ENCODE data around the gene ELL. TPM values are rescaled to one million over a fixed set of nuclear protein-coding genes. Genes with fewer than 3 reads are reported as not detected.
"Not testable (repeated sequence)": the region's sequence is repeated elsewhere in the genome, so short reads cannot be mapped to it uniquely, and the experiment has no call there.

ELL gene
- total and polyA plus RNA-seq, 2 donors: 6.8 to 14.3 TPM

GRCh38 chr19:18537431-18537830, 15.6 kb upstream of the ELL start:
- no peak for DNase-seq (ENCODE audit: low read depth in 6 of 9, low spot score in 9 of 9)
- no peaks in the 10 kb centered on the region for H3K27me3 ChIP-seq (ENCODE audit: control insufficient read depth in 2 of 2, insufficient read depth in 1 of 2, low read length in 1 of 2)
- 97% methylated on average over 17 of the region's 17 CpGs for WGBS
- peaks cover 60 to 73% of the 10 kb centered on the region in 2 donors for H3K36me3 ChIP-seq (ENCODE audit: control insufficient read depth in 2 of 2, insufficient read depth in 2 of 2, low read length in 1 of 2)
- peaks cover under 1 to 6% of the 10 kb centered on the region in 2 donors for H3K4me1 ChIP-seq (ENCODE audit: control insufficient read depth in 2 of 2, insufficient read depth in 2 of 2, low read length in 2 of 2)
- H3K4me3 ChIP-seq (ENCODE audit: low read length in 2 of 2): no peak overlapping the region
- no peak overlapping the region for H3K27ac ChIP-seq (ENCODE audit: low read depth in 1 of 2, low read length in 1 of 2)
- H3K9me3 ChIP-seq (ENCODE audit: control insufficient read depth in 2 of 2, insufficient read depth in 1 of 2, low read length in 1 of 2): no peaks in the 10 kb centered on the region

- WGBS: over 99% methylated on average over 10 of the region's 10 CpGs
- no peaks in the 10 kb centered on the region for H3K27me3 ChIP-seq (ENCODE audit: control insufficient read depth in 2 of 2, insufficient read depth in 1 of 2, low read length in 1 of 2)
Observed at GRCh38 chr19:18536475-18536874, 14.6 kb upstream of the ELL start.

GRCh38 chr19:18533058-18533457, 11.2 kb upstream of the ELL start:
- 98% methylated on average over 4 of the region's 4 CpGs for WGBS
- H3K36me3 ChIP-seq (ENCODE audit: control insufficient read depth in 2 of 2, insufficient read depth in 2 of 2, low read length in 1 of 2): peaks cover 42 to 59% of the 10 kb centered on the region in 2 donors

More at GRCh38 chr19:18536475-18536874, 14.6 kb upstream of the ELL start:
- H3K27ac ChIP-seq (ENCODE audit: low read depth in 1 of 2, low read length in 1 of 2): no peak overlapping the region
- DNase-seq (ENCODE audit: low read depth in 6 of 9, low spot score in 9 of 9): no peak
- H3K9me3 ChIP-seq (ENCODE audit: control insufficient read depth in 2 of 2, insufficient read depth in 1 of 2, low read length in 1 of 2): no peaks in the 10 kb centered on the region
- H3K36me3 ChIP-seq (ENCODE audit: control insufficient read depth in 2 of 2, insufficient read depth in 2 of 2, low read length in 1 of 2): peaks cover 62 to 79% of the 10 kb centered on the region in 2 donors
- no peaks in the 10 kb centered on the region for H3K4me1 ChIP-seq (ENCODE audit: control insufficient read depth in 2 of 2, insufficient read depth in 2 of 2, low read length in 2 of 2)
- no peak overlapping the region for H3K4me3 ChIP-seq (ENCODE audit: low read length in 2 of 2)

GRCh38 chr19:18532168-18532890, 10.5 kb upstream of the ELL start:
- 98% methylated on average over 22 of the region's 22 CpGs for WGBS
- peaks cover 35 to 51% of the 10 kb centered on the region in 2 donors for H3K36me3 ChIP-seq (ENCODE audit: control insufficient read depth in 2 of 2, insufficient read depth in 2 of 2, low read length in 1 of 2)
- no peak for DNase-seq (ENCODE audit: low read depth in 6 of 9, low spot score in 9 of 9)

More at GRCh38 chr19:18533058-18533457, 11.2 kb upstream of the ELL start:
- no peaks in the 10 kb centered on the region for H3K4me1 ChIP-seq (ENCODE audit: control insufficient read depth in 2 of 2, insufficient read depth in 2 of 2, low read length in 2 of 2)
- H3K27me3 ChIP-seq (ENCODE audit: control insufficient read depth in 2 of 2, insufficient read depth in 1 of 2, low read length in 1 of 2): no peaks in the 10 kb centered on the region
- H3K27ac ChIP-seq (ENCODE audit: low read depth in 1 of 2, low read length in 1 of 2): no peak overlapping the region
- DNase-seq (ENCODE audit: low read depth in 6 of 9, low spot score in 9 of 9): no peak
- no peaks in the 10 kb centered on the region for H3K9me3 ChIP-seq (ENCODE audit: control insufficient read depth in 2 of 2, insufficient read depth in 1 of 2, low read length in 1 of 2)
- H3K4me3 ChIP-seq (ENCODE audit: low read length in 2 of 2): no peak overlapping the region

GRCh38 chr19:18531485-18531884, 9.6 kb upstream of the ELL start:
- no peaks in the 10 kb centered on the region for H3K9me3 ChIP-seq (ENCODE audit: control insufficient read depth in 2 of 2, insufficient read depth in 1 of 2, low read length in 1 of 2)
- no peak overlapping the region for H3K27ac ChIP-seq (ENCODE audit: low read depth in 1 of 2, low read length in 1 of 2)
- H3K36me3 ChIP-seq (ENCODE audit: control insufficient read depth in 2 of 2, insufficient read depth in 2 of 2, low read length in 1 of 2): peaks cover 27 to 43% of the 10 kb centered on the region in 2 donors
- 99% methylated on average over 9 of the region's 9 CpGs for WGBS
- H3K4me1 ChIP-seq (ENCODE audit: control insufficient read depth in 2 of 2, insufficient read depth in 2 of 2, low read length in 2 of 2): no peaks in the 10 kb centered on the region
- DNase-seq (ENCODE audit: low read depth in 6 of 9, low spot score in 9 of 9): no peak
- no peaks in the 10 kb centered on the region for H3K27me3 ChIP-seq (ENCODE audit: control insufficient read depth in 2 of 2, insufficient read depth in 1 of 2, low read length in 1 of 2)
- H3K4me3 ChIP-seq (ENCODE audit: low read length in 2 of 2): no peak overlapping the region

More at GRCh38 chr19:18532168-18532890, 10.5 kb upstream of the ELL start:
- H3K27ac ChIP-seq (ENCODE audit: low read depth in 1 of 2, low read length in 1 of 2): no peak overlapping the region
- H3K27me3 ChIP-seq (ENCODE audit: control insufficient read depth in 2 of 2, insufficient read depth in 1 of 2, low read length in 1 of 2): no peaks in the 10 kb centered on the region
- H3K9me3 ChIP-seq (ENCODE audit: control insufficient read depth in 2 of 2, insufficient read depth in 1 of 2, low read length in 1 of 2): no peaks in the 10 kb centered on the region
- no peaks in the 10 kb centered on the region for H3K4me1 ChIP-seq (ENCODE audit: control insufficient read depth in 2 of 2, insufficient read depth in 2 of 2, low read length in 2 of 2)
- no peak overlapping the region for H3K4me3 ChIP-seq (ENCODE audit: low read length in 2 of 2)

- H3K9me3 ChIP-seq (ENCODE audit: control insufficient read depth in 2 of 2, insufficient read depth in 1 of 2, low read length in 1 of 2): no peaks in the 10 kb centered on the region
- H3K36me3 ChIP-seq (ENCODE audit: control insufficient read depth in 2 of 2, insufficient read depth in 2 of 2, low read length in 1 of 2): peaks cover 22 to 26% of the 10 kb centered on the region in 2 donors
- WGBS: 92% methylated on average over 7 of the region's 7 CpGs
- H3K4me3 ChIP-seq (ENCODE audit: low read length in 2 of 2): no peak overlapping the region
- no peaks in the 10 kb centered on the region for H3K27me3 ChIP-seq (ENCODE audit: control insufficient read depth in 2 of 2, insufficient read depth in 1 of 2, low read length in 1 of 2)
- DNase-seq (ENCODE audit: low read depth in 6 of 9, low spot score in 9 of 9): no peak
- no peaks in the 10 kb centered on the region for H3K4me1 ChIP-seq (ENCODE audit: control insufficient read depth in 2 of 2, insufficient read depth in 2 of 2, low read length in 2 of 2)
- H3K27ac ChIP-seq (ENCODE audit: low read depth in 1 of 2, low read length in 1 of 2): no peak overlapping the region
Observed at GRCh38 chr19:18529782-18530181, 7.9 kb upstream of the ELL start.

GRCh38 chr19:18526316-18526715, 4.4 kb upstream of the ELL start:
- no peak for DNase-seq (ENCODE audit: low read depth in 6 of 9, low spot score in 9 of 9)
- no peak overlapping the region for H3K4me3 ChIP-seq (ENCODE audit: low read length in 2 of 2)
- WGBS: 99% methylated on average over 9 of the region's 9 CpGs
- no peaks in the 10 kb centered on the region for H3K27me3 ChIP-seq (ENCODE audit: control insufficient read depth in 2 of 2, insufficient read depth in 1 of 2, low read length in 1 of 2)
- peaks cover 0 to 5% of the 10 kb centered on the region in 2 donors for H3K4me1 ChIP-seq (ENCODE audit: control insufficient read depth in 2 of 2, insufficient read depth in 2 of 2, low read length in 2 of 2)
- no peak overlapping the region for H3K27ac ChIP-seq (ENCODE audit: low read depth in 1 of 2, low read length in 1 of 2)
- no peaks in the 10 kb centered on the region for H3K9me3 ChIP-seq (ENCODE audit: control insufficient read depth in 2 of 2, insufficient read depth in 1 of 2, low read length in 1 of 2)
- H3K36me3 ChIP-seq (ENCODE audit: control insufficient read depth in 2 of 2, insufficient read depth in 2 of 2, low read length in 1 of 2): peaks cover 2% of the 10 kb centered on the region in 2 donors

- 95% methylated on average over 9 of the region's 9 CpGs for WGBS
- Histone ChIP-seq H3K27me3 (ENCODE audit: control insufficient read depth in 2 of 2, insufficient read depth in 1 of 2, low read length in 1 of 2) (no peaks in the 10 kb centered on the region), H3K4me3 (ENCODE audit: low read length in 2 of 2) (no peak overlapping the region), H3K9me3 (ENCODE audit: control insufficient read depth in 2 of 2, insufficient read depth in 1 of 2, low read length in 1 of 2) (no peaks in the 10 kb centered on the region), H3K36me3 (ENCODE audit: control insufficient read depth in 2 of 2, insufficient read depth in 2 of 2, low read length in 1 of 2) (no peaks in the 10 kb centered on the region), H3K4me1 (ENCODE audit: control insufficient read depth in 2 of 2, insufficient read depth in 2 of 2, low read length in 2 of 2) (peaks cover 3 to 19% of the 10 kb centered on the region in 2 donors), H3K27ac (ENCODE audit: low read depth in 1 of 2, low read length in 1 of 2) (no peak overlapping the region)
- DNase-seq (ENCODE audit: low read depth in 6 of 9, low spot score in 9 of 9): no peak
Observed at GRCh38 chr19:18523841-18524240, 2.0 kb upstream of the ELL start.

- not testable (repeated sequence) for H3K36me3 ChIP-seq (ENCODE audit: control insufficient read depth in 2 of 2, insufficient read depth in 2 of 2, low read length in 1 of 2); DNase-seq (ENCODE audit: low read depth in 6 of 9, low spot score in 9 of 9); H3K27me3 ChIP-seq (ENCODE audit: control insufficient read depth in 2 of 2, insufficient read depth in 1 of 2, low read length in 1 of 2); H3K9me3 ChIP-seq (ENCODE audit: control insufficient read depth in 2 of 2, insufficient read depth in 1 of 2, low read length in 1 of 2)
- WGBS: 83% methylated on average over 19 of the region's 19 CpGs
- Histone ChIP-seq H3K4me3 (ENCODE audit: low read length in 2 of 2) (peak overlapping the region; percentile 17 to 25), H3K27ac (ENCODE audit: low read depth in 1 of 2, low read length in 1 of 2) (peak overlapping the region; percentile 79 to 84), H3K4me1 (ENCODE audit: control insufficient read depth in 2 of 2, insufficient read depth in 2 of 2, low read length in 2 of 2) (peaks cover 3 to 19% of the 10 kb centered on the region in 2 donors)
Observed at GRCh38 chr19:18522862-18523440, 1.1 kb upstream of the ELL start.
